Nephron progenitor cell (in vitro differentiated cells): Measurements from ENCODE around the gene SLC11A1.

ENCODE experiments used
- DNase-seq: peaks from one replicate; pipeline ENCODE4 v3.0.0; 2021
- H3K27ac Mint-ChIP-seq: 2 replicates; pipeline ENCODE4 v1.8.0; 2021; ENCODE audit warnings: mild to moderate bottlenecking, moderate library complexity, mixed read lengths
- H3K27me3 Mint-ChIP-seq: 2 replicates; pipeline ENCODE4 v1.8.0; 2021; ENCODE audit warnings: mild to moderate bottlenecking, low read depth, mixed read lengths; ENCODE audit not compliant: poor library complexity
- H3K36me3 Mint-ChIP-seq: 2 replicates; pipeline ENCODE4 v1.8.0; 2021; ENCODE audit warnings: low read depth, mixed read lengths
- H3K4me1 Mint-ChIP-seq: 2 replicates; pipeline ENCODE4 v1.8.0; 2021; ENCODE audit warnings: mixed read lengths
- H3K4me3 Mint-ChIP-seq: 2 replicates; pipeline ENCODE4 v1.8.0; 2021; ENCODE audit warnings: mild to moderate bottlenecking, moderate library complexity, mixed read lengths
- H3K9me3 Mint-ChIP-seq: 2 replicates; pipeline ENCODE4 v1.8.0; 2021; ENCODE audit warnings: mild to moderate bottlenecking, moderate library complexity, mixed read lengths
- CTCF ChIP-seq: fragments of 200-600 bp; sonication (generic); IDR thresholded peaks from 2 replicates; pipeline ENCODE4 v1.5.0; 2021; ENCODE audit warnings: antibody characterized with exemption

The SLC11A1 gene

GRCh38 chr2:218371983-218372350 lies 10.1 kb upstream of the SLC11A1 start:
- no peak for DNase-seq
- H3K9me3 Mint-ChIP-seq = no peaks in the 10 kb centered on the region
- peaks cover 33% of the 10 kb centered on the region for H3K4me1 Mint-ChIP-seq
- H3K27ac Mint-ChIP-seq = no peak overlapping the region
- no peak for TF ChIP-seq CTCF
- H3K27me3 Mint-ChIP-seq = peaks cover 12% of the 10 kb centered on the region
- H3K4me3 Mint-ChIP-seq = no peak overlapping the region
- H3K36me3 Mint-ChIP-seq = no peaks in the 10 kb centered on the region

GRCh38 chr2:218374795-218375194 lies 7.3 kb upstream of the SLC11A1 start:
- H3K4me3 Mint-ChIP-seq = no peak overlapping the region
- no peaks in the 10 kb centered on the region for H3K9me3 Mint-ChIP-seq
- no peak for TF ChIP-seq CTCF
- H3K36me3 Mint-ChIP-seq = no peaks in the 10 kb centered on the region
- peaks cover 22% of the 10 kb centered on the region for H3K4me1 Mint-ChIP-seq
- DNase-seq = no peak
- peaks cover 25% of the 10 kb centered on the region for H3K27me3 Mint-ChIP-seq
- H3K27ac Mint-ChIP-seq = no peak overlapping the region

DNA sequence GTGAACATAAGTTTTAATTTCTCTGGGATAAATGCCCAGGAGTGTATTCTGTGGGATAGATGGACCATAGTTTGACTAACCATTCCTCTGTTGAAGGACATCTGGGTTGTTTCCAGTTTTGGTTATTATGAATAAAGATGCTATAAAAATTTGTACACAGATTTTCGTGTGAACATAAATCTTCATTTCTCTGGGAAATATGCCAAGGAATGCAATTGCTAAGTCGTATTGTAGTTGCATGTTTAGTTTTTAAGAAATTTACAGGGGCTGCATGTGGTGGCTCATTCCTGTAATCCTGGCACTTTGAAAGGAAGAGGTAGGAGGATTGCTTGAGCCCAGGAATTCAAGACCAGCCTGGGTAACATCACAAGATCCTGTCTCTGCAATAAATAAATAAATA lies 6.9 kb upstream of the SLC11A1 start:
- no peak overlapping the region for H3K27ac Mint-ChIP-seq
- no peak for DNase-seq

GRCh38 chr2:218378053-218378452 lies 4.0 kb upstream of the SLC11A1 start:
- Mint-ChIP-seq H3K4me3 (no peak overlapping the region), H3K9me3 (no peaks in the 10 kb centered on the region), H3K36me3 (no peaks in the 10 kb centered on the region), H3K4me1 (peaks cover 7% of the 10 kb centered on the region), H3K27ac (no peak overlapping the region), H3K27me3 (peaks cover 31% of the 10 kb centered on the region)
- TF ChIP-seq CTCF = no peak
- DNase-seq = no peak

More for the DNA sequence above, 6.9 kb upstream of the SLC11A1 start:
- Mint-ChIP-seq H3K4me3 (no peak overlapping the region), H3K27me3 (peaks cover 25% of the 10 kb centered on the region), H3K36me3 (no peaks in the 10 kb centered on the region), H3K4me1 (peaks cover 18% of the 10 kb centered on the region), H3K9me3 (no peaks in the 10 kb centered on the region)
- TF ChIP-seq CTCF = no peak

GRCh38 chr2:218382785-218383184 lies 712 bp downstream of the SLC11A1 start:
- DNase-seq = no peak
- H3K36me3 Mint-ChIP-seq = no peaks in the 10 kb centered on the region
- H3K27me3 Mint-ChIP-seq = peaks cover 33% of the 10 kb centered on the region
- peaks cover 7% of the 10 kb centered on the region for H3K4me1 Mint-ChIP-seq
- TF ChIP-seq CTCF = no peak
- no peak overlapping the region for H3K27ac Mint-ChIP-seq
- no peak overlapping the region for H3K4me3 Mint-ChIP-seq
- H3K9me3 Mint-ChIP-seq = no peaks in the 10 kb centered on the region

- Mint-ChIP-seq H3K4me3 (no peak overlapping the region), H3K36me3 (no peaks in the 10 kb centered on the region), H3K27ac (peak overlapping the region; percentile 39), H3K4me1 (peaks cover 7% of the 10 kb centered on the region), H3K27me3 (peaks cover 31% of the 10 kb centered on the region), H3K9me3 (no peaks in the 10 kb centered on the region)
- no peak for TF ChIP-seq CTCF
- no peak for DNase-seq
Measured at GRCh38 chr2:218383892-218384519, 1.9 kb downstream of the SLC11A1 start.
